ENCODE data around the gene WWOX.

DNA sequence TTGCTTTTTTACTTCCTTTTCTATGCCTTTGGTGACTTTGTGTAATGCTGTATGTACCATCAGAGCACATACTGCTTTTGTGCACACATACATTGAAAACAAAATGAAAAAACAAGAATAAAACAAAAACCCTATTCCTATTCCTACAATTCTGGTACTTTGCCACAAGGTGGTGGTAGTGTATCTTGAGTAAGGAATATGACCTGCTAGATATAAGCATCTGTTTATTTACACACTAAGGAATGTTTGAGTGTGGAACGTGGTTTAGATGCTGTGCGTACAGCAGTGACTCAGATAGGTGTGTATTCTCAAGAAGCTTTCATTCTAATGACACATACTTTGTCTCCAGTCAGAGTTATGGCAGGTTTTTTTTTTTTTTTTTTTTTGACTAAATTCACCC is 606.2 kb downstream of the WWOX start:
- TF ChIP-seq, protein P1, sequence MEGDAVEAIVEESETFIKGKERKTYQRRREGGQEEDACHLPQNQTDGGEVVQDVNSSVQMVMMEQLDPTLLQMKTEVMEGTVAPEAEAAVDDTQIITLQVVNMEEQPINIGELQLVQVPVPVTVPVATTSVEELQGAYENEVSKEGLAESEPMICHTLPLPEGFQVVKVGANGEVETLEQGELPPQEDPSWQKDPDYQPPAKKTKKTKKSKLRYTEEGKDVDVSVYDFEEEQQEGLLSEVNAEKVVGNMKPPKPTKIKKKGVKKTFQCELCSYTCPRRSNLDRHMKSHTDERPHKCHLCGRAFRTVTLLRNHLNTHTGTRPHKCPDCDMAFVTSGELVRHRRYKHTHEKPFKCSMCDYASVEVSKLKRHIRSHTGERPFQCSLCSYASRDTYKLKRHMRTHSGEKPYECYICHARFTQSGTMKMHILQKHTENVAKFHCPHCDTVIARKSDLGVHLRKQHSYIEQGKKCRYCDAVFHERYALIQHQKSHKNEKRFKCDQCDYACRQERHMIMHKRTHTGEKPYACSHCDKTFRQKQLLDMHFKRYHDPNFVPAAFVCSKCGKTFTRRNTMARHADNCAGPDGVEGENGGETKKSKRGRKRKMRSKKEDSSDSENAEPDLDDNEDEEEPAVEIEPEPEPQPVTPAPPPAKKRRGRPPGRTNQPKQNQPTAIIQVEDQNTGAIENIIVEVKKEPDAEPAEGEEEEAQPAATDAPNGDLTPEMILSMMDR (IDR thresholded peaks at IDR 0.05; ENCODE audit: extremely low read depth in 1 of 2, insufficient read depth in 1 of 2, low read depth in 1 of 2, low read length in 2 of 2): no peak
- TF ChIP-seq, protein P2, sequence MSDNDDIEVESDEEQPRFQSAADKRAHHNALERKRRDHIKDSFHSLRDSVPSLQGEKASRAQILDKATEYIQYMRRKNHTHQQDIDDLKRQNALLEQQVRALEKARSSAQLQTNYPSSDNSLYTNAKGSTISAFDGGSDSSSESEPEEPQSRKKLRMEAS (IDR thresholded peaks at IDR 0.05; ENCODE audit: insufficient read depth, insufficient read length): no peak
- TF ChIP-seq POLR2A (IDR thresholded peaks at IDR 0.05; ENCODE audit: low read depth, low read length): no peak
- TF ChIP-seq EZH2 (IDR thresholded peaks at IDR 0.05; ENCODE audit: borderline replicate concordance, low read depth, low read length, severe bottlenecking): no peak
- no peak for TF ChIP-seq MYC (IDR thresholded peaks at IDR 0.05; ENCODE audit: low read depth, low read length)
- TF ChIP-seq POLR2AphosphoS5 (IDR thresholded peaks at IDR 0.05; ENCODE audit: insufficient read depth, low read depth, low read length): no peak
- TF ChIP-seq FOS (IDR thresholded peaks at IDR 0.05; ENCODE audit: borderline replicate concordance, insufficient read depth, low read length): no peak
- no peak for TF ChIP-seq GATA2 (IDR thresholded peaks at IDR 0.05; ENCODE audit: insufficient read depth, insufficient read length, low read depth, low read length)
